ENCODE measurements around the gene ENPP7. TPM values are rescaled to one million over a fixed set of nuclear protein-coding genes. Genes with fewer than 3 reads are reported as not detected.

Gene ENPP7
- total and polyA plus RNA-seq, 2 donors (not counting 3 experiments of a cell fraction or from before 2014, with no cell fraction given), result not detected

GRCh38 chr17:79714176-79715097 is 16.3 kb upstream of the ENPP7 start:
- DNase-seq (ENCODE audit: low read depth, low spot score) (no peak), FAIRE-seq (no peak)
- Histone ChIP-seq H3K79me2 (ENCODE audit: control insufficient read depth, insufficient read depth, low read length) (no peaks in the 10 kb centered on the region), H3K27me3 (ENCODE audit: control insufficient read depth in 2 of 2, insufficient read depth in 2 of 2, low read length in 2 of 2) (no peaks in the 10 kb centered on the region), H3K4me2 (ENCODE audit: insufficient read depth, low read length) (no peak overlapping the region), H4K20me1 (replicated peaks; ENCODE audit: control insufficient read depth, extremely low read depth, insufficient read depth, low read length) (no peaks in the 10 kb centered on the region), H3K9me3 (replicated peaks; ENCODE audit: control insufficient read depth, insufficient read depth, low read length) (no peaks in the 10 kb centered on the region), H2AFZ (ENCODE audit: low read depth, low read length) (no peak overlapping the region), H3K4me3 (replicated peaks in 1 of 3; ENCODE audit: insufficient read depth in 1 of 3, low read depth in 1 of 3, low read length in 3 of 3) (no peak overlapping the region), H3K36me3 (ENCODE audit: control insufficient read depth in 2 of 2, extremely low read depth in 1 of 2, insufficient read depth in 2 of 2, low read length in 2 of 2) (no peaks in the 10 kb centered on the region), H3K9me1 (replicated peaks; ENCODE audit: control insufficient read depth, extremely low read depth, insufficient read depth, low read length) (no peaks in the 10 kb centered on the region), H3K27ac (ENCODE audit: insufficient read depth, low read depth, low read length) (no peak overlapping the region), H3K9ac (replicated peaks; ENCODE audit: extremely low read depth, insufficient read depth, low read length) (no peak overlapping the region), H3K4me1 (ENCODE audit: control insufficient read depth, extremely low read depth, insufficient read depth, low read length) (no peaks in the 10 kb centered on the region)
- intact Hi-C loops (cut with micrococcal nuclease), result no loop called here
- dilution Hi-C loops (cut with MboI; ENCODE audit: extremely low pct_ligation_motif_present, low sequenced_read_pairs), result no loop called here
- POLR2A ChIA-PET, result no interaction called here
- CTCF ChIA-PET, result no interaction called here
- TF ChIP-seq FOS (IDR thresholded peaks at IDR 0.05; ENCODE audit: borderline replicate concordance, insufficient read depth, low read length) (no peak), POLR2A (IDR thresholded peaks at IDR 0.05; ENCODE audit: low read depth, low read length) (no peak), MAX (IDR thresholded peaks at IDR 0.05; ENCODE audit: insufficient read depth, insufficient read length) (no peak), EZH2 (IDR thresholded peaks at IDR 0.05; ENCODE audit: borderline replicate concordance, low read depth, low read length, severe bottlenecking) (no peak), MYC (IDR thresholded peaks at IDR 0.05; ENCODE audit: low read depth, low read length) (no peak), GATA2 (IDR thresholded peaks at IDR 0.05; ENCODE audit: insufficient read depth, insufficient read length, low read depth, low read length) (no peak), JUN (IDR thresholded peaks at IDR 0.05; ENCODE audit: borderline replicate concordance, insufficient read depth, insufficient read length, low read depth) (no peak)
- no TSS peak for BruUV-seq (replicated peaks)

Measured in endothelial cell of umbilical vein (primary cell).